ENCODE data around the gene LCE2D.
"Not testable (repeated sequence)": the region's sequence is repeated elsewhere in the genome, so short reads cannot be mapped to it uniquely, and the experiment has no call there.

LCE2D gene, protein sequence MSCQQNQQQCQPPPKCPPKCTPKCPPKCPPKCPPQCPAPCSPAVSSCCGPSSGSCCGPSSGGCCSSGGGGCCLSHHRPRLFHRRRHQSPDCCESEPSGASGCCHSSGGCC

DNA sequence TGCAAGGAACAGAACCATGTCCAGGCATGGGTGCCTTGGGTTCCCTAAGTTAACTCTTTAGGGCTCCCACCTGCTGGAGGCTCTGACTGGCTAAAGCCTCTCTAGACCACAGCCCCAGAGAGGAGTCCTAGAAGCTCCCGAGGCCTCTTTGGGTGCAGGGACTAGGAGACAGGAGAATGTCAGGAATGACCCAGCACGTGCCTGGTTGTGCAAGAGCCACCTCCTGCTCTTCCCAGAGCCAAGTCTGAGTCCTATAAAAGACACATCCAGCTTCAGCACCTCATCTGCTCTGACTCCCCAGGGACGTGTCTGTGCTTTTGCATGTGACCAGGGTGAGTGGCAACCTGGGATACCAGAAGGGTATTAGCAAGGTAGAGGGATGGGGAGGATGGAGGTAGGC lies at the start of gene LCE2D:
Gene LCE2D (plus strand): TSS at position 283 of the 400 bp plus-strand sequence. CDS start 726 bp downstream, outside the sequence.
- no peak for DNase-seq

DNA sequence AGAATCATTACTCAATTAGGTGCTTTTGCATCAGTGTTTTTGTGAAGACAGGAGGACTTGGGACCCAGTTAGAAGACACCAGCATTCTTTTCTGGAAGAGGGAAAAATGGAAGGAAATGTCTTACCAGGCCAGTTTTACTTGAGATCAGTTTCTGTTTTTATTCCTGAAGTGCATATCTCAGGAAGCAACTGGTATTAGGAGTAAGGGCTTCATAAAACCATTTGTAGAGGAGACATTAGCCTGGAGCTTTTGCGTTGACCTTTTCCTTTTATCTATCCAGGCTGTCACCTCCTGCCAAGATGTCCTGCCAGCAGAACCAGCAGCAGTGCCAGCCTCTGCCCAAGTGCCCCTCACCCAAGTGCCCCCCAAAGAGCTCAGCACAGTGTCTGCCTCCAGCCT lies 49.7 kb upstream of the LCE2D start, which contains the start of gene LCE3B:
Gene LCE3B (plus strand): TSS at position 301 of the 400 bp plus-strand sequence. CDS start 0 bp downstream, at position 301.
- DNase-seq, result no peak

DNA sequence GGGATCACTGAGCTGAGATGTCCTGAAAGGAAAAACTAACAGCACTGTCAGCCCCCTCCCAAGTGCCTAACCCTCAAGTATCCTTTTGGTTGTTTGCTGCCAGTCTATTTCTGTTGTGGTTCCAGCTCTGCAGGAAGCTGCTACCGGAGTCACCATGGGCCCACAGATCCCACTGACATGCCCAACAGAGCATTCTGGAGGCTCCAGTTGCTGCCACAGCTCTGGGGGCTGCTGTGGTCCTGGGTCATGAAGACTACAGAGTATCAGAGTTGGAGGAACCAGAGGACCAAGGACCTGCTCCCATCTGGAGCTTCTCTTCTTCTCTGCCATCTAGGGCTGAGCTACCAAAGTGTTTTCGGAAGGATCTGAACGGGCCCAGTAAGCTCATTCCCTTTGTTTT lies 41.2 kb upstream of the LCE2D start:
- no peak for DNase-seq

DNA sequence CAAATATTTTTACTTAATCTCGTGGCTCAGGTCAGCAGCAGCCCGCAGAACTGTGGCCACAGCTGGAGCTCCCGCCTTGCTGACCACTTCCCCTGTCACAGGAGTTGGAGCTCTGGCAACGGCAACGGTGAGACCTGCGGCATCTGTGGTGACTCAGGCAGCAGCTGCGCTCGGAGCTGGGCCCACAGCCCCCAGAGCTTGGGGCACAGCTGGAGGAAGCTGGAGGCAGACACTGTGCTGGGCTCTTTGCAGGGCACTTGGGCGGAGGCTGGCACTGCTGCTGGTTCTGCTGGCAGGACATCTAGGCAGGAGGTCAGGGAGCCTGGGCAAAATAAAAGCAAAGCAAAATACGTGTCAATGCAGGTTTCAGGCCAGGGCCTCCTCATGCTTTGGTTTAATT lies 40.4 kb upstream of the LCE2D start, which contains the start of gene LCE3A:
Gene LCE3A (minus strand): TSS at position 301 of the 400 bp plus-strand sequence. CDS start 0 bp downstream, at position 301.
- DNase-seq, result no peak

DNA sequence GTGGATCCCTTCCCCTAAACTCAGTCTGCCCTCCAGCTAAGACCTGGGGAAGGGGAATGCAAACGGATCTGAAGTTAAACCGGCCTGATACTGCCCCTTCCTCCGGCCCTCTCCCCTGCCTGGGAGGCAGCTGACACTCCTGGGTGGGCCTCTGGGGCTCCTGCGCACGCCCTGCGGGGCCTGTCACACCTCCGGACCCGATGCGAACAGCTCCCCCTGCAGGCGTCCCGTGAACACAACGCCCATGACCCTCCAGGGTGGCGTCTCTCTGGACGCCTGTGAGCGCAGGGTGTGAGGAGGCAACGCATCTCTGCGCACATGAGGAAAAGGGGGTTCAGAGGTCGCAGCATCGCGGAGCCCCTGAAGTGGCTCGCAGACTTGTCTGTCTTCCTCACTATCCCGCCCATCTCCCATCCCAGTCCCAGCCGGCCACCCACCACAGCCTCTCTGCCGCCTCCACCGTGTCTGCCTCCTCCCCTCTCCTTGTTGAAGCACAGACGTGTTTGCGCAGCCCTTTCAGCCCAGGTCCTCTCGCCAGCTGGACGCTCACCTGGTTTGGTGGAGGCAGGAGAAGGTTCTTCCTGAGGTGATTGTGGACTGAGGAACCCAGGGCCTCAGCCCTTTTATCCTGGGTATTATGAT lies 39.9 kb upstream of the LCE2D start:
- no peak for DNase-seq

DNA sequence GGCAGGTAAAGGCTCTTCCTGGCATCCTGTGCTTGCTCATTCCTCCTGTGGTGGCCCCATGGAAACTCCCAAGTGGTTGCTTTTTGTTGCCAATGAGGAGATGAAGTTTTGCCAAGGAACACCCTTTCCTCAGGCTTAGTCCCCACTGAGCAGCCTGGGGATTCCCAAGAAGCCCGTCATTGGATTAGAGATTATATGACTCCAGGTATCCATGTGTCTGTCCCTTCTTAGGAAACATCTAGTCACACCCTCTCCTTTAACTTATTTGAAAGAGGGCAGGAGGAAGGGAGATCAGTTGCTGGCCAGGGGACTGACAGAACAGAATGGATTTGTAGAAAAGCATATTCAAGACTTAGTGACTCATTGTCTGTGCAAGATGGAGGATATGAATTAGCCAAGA lies 36.4 kb upstream of the LCE2D start:
- DNase-seq, result no peak

DNA sequence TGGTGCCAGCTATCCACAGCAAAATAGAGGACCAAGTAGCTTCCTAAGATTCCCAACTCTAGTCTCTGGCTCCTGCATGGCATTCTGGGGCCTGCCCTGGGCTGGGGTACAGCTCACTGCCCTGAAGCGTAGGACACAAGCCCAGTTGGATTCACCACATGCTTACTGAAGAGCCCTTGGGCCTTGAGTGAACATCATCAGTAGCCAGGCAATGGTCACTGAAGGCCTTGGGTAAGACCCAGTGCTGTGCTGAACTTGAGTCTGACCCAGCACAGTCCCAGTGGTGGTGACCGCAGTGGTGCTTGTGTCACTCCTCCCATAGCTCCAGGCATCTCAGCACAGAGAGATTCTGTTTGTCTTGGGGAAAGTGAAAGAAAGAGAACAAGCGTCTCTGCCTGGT lies 32.6 kb upstream of the LCE2D start:
- DNase-seq, result no peak

DNA sequence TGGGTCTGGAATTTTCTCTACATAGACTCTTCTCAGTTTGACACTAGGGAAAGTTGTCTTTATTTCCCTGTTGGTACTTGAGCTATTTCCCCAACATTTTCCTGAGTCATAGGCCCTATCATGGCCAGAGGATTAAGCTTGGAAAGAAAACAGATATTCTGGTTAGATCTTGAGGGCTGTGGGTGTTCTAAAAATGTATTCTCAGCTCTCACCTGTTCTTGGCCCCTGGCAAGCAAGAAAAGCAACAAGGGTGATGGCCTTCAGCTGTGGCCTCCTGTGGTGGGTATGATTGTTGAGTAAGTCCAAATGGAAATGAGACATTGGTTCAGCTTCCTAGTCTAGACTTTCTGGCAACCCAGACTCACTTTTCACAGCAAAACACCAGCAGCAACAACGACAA lies 22.8 kb upstream of the LCE2D start:
- no peak for DNase-seq

DNA sequence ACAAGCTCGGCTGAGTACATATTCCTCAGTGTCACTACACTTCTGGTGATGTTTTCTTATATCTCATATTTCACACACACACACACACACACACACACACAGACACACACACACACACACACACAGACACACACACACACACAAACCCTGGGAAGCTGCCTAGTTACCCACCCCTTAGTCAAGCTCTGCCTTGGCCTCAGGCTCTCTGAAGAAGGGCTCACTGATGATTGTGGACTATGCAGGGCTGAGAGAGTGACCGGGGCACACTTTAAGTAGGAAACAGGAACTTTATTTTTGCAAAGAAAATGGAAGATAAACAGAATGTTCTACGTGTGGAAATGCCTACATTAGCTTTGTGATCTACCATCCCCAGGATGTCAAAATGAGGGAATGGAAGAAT lies 19.2 kb upstream of the LCE2D start:
- DNase-seq, result no peak

DNA sequence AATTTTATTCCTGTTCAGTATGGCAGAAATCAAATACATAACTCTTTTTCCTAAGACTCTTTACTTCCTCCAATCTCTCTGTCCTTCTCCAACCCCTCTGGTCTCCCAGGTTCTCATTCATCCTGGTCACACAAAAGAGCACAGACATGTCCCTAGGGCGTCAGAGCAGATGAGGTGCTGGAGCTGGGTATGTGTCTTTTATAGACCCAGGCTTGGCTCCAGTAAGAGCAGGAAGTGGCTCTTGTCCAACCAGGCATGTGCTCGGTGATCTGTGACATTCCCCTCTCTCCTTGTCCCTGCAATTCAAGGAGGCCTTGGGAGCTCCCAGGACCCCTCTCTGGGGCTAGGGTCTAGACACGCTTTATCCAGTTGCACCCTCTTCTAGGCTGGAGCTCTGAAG lies 18.0 kb upstream of the LCE2D start:
- DNase-seq, result no peak

DNA sequence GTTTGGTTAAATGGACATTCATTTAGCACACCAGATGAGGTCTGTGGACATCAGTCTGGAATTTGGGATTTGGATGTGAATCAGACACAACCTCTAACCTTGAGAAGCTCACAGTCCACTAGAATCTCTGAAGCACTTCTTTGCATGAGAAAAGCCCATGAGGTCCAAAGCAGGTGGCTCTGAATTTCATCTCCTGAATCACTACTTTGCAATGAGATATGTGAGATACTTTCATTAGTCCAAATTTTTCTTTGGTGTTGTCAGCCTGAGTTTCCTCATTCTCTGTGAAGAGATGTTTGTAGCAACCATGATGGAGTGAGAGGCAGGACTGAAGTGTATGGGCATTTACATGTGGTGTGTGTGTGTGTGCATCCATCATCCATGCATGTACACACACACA lies 16.5 kb upstream of the LCE2D start:
- no peak for DNase-seq

DNA sequence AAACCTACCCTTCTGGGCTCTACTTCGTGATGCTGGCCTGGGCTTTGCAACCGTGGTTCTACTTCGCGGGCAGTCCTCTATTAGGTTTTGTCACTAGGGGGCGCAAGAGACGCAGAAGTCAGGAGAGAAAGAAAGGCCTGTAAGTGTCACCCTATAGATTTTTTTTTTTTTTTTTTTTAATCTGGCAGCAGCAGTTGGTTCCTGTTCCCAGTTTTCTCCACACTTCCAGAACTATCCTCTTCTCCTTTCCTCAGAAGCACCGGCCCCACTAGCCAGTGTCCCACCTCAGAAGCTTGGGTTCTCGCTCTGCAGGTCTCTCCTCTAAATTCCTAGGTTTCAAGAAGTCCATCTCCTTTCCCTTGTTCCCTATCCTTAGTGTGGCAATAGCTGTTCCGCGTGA lies 9.1 kb upstream of the LCE2D start:
- DNase-seq, result peak; percentile 58 to 74

DNA sequence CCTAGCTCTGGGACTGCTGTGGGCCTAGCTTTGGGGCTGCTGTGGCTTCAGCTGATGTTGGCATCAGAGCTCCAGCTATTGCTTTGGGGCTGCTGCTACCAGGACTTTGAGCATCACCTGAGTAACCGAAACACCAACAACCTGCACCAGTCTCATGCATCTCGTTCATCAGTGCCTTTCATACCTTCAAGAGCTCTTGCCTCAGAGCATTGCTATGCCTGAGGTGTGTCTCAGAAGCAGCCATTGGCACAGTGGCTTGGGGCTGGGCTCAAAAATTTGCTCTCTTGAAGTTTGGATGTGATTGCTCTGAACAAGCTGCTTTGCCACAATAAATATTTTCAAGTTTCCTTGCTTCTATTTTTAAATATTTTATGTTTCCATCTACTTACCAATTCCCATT lies 6.7 kb upstream of the LCE2D start:
- no peak for DNase-seq

DNA sequence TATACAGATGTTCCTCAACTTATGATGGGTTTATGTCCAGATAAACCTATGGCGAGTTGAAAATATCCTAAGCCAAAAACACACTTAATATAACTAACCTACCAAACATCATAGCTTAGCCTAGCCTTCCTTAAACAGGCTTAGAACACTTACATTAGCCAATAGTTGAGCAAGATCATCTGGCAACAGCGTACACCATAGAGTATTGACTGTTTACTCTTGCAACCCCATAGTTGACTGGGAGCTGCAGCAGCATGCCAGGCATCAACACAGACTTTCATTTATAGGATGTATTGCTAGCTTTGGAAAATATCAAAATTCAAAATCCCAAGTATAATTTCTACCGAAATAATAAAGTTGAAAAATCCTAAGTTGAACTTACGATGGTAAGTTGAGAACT lies 5.5 kb upstream of the LCE2D start:
- no peak for DNase-seq

DNA sequence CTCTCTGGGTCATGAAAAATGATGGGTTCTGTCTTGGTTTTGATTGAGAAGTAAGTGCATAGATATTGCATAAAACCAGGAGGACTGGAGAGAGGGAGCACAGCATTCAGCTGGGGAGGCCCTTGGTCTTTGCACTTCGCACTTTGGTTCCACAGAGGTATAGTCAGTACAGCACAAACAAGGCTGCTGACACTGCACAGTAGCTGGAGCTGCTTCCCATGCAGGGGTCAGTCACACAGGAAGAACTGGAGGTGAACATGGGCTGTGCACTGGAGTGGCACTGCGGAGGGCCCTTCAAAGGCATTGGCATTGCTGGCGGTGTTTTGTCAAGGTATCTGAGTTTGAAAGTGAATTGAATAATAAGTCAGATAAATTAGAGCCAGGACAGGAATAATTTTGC lies 4.5 kb upstream of the LCE2D start:
- no peak for DNase-seq

DNA sequence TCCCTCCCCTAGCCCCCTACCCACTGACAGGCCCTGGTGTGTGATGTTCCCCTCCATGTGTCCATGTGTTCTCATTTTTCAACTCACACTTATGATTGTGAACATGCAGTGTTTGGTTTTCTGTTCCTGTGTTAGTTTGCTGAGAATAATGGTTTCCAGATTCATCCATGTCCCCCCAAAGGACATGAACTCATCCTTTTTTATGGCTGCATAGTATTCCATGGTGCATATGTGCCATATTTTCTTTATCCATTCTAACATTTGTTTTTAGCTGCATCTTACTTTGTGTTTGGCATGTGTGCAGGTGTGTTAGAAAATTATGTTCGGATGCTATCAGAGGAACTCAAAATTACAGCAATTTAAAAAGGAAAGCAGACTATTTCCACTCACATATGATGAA lies 3.0 kb downstream of the LCE2D start:
- DNase-seq, result not testable (repeated sequence)

DNA sequence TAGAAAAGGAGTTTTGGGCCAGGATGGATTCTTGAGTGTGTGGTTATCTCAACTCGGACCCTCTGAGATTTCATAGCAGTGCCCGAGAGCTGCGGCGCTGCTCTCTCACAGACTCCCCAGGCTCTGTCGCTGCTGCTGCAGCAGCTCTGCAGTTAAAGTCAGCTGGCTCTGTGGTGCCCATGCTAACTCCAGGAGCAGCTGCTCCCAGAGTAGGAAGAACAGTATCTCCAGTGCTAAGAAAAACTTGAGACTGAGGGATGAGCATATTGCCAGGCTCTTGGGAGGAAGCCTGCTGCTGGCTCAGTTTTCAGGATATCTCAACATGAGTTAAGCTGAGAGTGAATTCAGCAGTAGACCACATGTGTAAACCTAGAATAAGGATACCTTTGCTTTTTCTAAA lies 4.5 kb downstream of the LCE2D start:
- no peak for DNase-seq

DNA sequence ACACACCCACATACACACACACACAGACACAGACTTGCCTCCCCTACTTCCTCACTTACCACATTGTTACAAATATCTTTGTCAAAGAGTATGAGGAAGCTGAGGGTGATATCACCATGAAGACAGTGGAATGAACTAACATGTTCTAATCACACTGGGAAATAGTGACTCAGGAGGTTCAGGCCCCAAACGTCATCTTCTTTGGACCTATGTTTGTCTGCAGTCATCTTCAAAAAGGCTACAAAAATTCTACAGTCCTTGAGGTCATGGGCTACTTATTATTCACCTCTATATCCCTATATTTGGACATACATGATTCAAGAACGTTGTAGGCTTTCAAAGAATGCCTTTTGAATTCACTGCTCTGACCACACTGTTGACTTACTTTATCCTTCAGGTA lies 9.8 kb downstream of the LCE2D start:
- no peak for DNase-seq

DNA sequence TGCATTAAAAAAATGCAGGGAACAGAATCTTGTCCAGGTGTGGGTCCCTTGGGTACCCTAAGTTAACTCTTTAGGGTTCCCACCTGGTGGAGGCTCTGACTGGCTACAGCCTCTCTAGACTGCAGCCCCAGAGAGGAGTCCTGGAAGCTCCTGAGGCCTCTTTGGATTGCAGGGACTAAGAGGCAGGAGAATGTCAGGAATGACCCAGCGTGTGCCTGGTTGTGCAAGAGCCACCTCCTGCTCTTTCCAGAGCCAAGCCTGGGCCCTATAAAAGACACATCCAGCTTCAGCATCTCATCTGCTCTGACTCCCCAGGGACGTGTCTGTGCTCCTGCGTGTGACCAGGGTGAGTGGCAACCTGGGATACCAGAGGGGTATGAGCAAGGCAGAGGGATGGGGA lies 11.8 kb downstream of the LCE2D start, which contains the start of gene LCE2C:
Gene LCE2C (plus strand): TSS at position 297 of the 400 bp plus-strand sequence. CDS start 737 bp downstream, outside the sequence.
- not testable (repeated sequence) for DNase-seq

DNA sequence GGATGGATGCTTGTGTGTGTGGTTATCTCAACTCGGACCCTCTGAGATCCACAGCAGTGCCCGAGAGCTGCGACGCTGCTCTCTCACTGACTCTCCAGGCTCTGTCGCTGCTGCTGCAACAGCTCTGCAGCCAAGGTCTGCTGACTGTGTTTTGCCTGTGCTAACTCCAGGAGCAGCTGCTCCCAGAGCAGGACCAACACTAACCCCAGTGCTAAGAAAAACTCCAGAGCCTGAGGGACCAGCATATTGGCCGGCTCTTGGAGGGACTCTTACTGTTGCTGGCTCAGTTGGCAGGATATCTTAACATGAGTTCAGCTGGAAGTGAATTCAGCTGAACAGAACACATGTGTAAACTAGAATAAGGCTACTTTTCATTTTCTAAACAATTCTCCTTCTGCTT lies 16.3 kb downstream of the LCE2D start:
- no peak for DNase-seq

DNA sequence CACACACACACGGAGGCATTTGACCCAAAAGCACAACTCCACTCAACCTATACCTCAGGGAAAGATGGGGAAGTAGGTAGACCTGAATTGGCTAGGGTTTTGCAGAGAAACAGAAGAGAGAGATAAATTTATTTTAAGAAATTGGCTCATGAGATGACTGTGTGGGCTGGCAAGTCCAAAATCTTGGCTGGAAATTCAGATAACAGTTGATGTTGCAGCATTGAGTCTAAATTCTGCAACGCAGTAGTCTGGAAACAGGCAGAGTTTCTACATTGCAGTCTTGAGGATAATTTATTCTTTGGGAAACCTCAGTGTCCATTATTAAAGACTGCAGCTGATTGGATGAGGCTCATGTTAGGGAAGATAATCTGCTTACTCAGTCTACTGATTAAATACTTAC lies 18.4 kb downstream of the LCE2D start:
- no peak for DNase-seq

DNA sequence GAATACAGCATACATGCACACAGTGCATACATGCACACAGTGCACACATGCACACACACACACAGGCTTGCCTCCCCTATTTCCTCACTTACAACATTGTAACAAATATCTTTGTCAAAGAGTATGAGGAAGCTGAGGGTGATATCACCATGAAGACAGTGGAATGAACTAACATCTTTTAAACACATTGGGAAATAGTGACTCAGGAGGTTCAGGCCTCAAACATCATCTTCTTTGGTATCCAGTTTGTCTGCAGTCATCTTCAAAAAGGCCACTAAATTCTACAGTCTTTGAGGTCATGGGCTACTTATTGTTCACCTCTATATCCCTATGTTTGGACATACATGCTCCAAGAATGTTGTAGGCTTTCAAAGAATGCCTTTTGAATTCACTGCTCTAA lies 20.7 kb downstream of the LCE2D start:
- no peak for DNase-seq

DNA sequence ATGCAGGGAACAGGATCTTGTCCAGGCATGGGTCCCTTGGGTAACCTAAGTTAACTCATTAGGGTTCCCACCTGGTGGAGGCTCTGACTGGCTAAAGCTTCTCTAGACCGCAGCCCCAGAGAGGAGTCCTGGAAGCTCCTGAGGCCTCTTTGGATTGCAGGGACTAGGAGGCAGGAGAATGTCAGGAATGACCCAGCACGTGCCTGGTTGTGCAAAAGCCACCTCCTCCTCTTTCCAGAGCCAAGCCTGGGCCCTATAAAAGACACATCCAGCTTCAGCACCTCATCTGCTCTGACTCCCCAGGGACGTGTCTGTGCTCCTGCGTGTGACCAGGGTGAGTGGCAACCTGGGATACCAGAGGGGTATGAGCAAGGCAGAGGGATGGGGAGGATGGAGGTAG lies 22.6 kb downstream of the LCE2D start, which contains the start of gene LCE2B:
Gene LCE2B (plus strand): TSS at position 301 of the 400 bp plus-strand sequence. CDS start 721 bp downstream, outside the sequence.
- DNase-seq, result not testable (repeated sequence)

DNA sequence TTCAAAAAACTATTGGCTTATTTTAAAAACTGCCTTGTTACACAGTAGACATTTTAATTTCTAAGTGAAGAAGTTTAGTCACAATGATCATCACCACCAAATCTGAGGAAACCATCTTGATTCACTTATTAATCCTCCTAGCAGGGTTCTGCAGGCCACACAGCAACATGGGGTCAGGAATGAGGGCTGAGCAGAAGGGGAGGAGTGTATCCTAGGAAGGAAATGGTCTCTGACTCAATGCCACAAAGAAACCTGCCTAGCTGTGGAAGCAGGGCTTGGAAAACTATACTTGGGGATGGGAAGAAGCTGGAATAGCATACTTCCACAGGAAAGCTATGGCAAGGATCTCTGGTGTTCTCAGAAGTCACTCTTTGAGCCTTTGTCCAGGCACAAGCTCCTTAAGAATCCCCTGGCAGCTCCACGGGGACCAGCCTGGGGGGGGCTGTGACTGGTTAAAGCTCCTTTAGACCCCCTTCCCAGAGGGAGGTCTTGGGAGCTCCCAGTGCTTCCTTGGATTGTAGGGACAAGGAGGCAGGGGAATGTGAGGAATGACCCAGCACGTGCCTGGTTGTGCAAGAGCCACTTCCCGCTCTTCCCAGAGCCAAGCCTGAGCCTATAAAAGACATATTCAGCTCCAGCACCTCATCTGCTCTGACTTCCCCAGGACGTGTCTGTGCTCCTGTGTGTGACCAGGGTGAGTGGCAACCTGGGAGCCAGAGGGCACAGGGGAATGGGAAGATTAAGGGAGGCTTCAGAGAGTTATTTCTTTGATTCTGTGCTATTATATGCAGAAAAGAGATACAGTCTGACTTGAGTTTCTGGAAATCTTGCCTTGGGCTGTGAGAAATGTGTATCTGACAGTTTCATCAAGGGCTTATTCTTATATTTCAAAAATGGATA lies 34.8 kb downstream of the LCE2D start, which contains the start of gene LCE2A:
Gene LCE2A (plus strand): TSS at position 645 of the 900 bp plus-strand sequence. CDS start 557 bp downstream, outside the sequence.
- DNase-seq, result no peak
